ENCODE results near the gene ACTA1.
A peak's percentile ranks its signal among the peaks of the same experiment; 100 is the strongest.
"Not testable (repeated sequence)": the region's sequence is repeated elsewhere in the genome, so short reads cannot be mapped to it uniquely, and the experiment has no call there.

Gene ACTA1

GRCh38 chr1:229438021-229438420, 4.1 kb upstream of the ACTA1 start:
- no peak for DNase-seq

DNA sequence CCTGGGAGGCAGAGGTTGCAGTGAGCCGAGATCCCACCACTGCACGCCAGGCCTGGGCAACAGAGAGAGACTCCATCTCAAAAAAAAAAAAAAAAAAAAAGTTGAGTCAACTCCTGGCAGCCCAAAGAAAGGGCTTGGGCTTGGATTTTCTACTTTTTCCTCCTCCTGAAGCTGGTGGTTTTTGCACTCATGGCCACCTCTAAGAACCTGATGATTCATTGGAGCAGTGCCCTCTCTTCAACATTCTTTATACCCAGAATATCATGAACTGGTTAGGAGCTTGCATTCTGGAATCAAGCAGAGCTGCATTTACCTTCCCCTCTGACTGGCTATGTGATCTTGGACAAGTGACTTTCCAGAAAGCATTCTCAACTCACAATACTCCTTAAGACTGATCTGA, 3.5 kb upstream of the ACTA1 start:
- no peak for DNase-seq

DNA sequence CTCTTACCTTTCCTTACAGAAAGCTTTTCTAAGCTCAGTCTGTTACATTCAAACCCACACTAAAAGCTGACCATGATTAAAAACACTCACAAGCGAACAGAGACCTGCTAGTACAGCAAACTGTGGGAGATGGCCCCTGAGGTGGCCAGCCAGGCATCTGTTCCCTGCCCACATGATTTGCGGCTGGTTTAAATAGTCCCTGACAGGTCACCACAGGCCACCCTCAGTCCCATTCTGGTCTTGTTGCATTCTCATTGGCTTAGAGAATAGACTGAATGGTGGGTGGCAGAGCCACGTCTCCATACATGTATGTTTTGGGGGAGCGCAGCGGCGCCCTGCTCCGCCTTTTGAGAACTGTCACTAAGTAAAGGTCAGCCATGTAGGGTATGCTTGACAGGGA, 2.3 kb upstream of the ACTA1 start:
- no peak for DNase-seq

DNA sequence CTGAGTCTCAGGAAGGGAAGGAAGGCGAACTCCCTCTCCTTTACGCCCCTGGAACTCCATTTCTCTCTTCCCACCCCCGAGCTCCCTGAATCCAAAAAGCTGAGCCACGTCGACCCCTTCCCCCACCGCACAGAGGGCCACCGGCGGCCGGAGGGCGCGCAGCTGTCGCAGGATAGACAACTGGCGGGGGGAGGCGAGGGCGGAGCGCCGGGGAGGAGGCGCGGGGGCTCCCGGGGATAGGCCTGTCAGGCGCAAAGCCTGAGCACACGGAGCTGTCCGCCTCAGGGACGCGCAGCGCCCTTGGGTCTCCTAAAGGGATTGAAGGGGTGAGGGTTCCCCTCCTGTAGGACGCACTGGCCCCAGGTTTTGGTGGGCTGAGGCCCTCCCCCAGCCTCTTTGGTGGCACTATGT, 752 bp upstream of the ACTA1 start:
- no peak for DNase-seq

GRCh38 chr1:229433364-229434004, 410 bp downstream of the ACTA1 start:
- no peak for DNase-seq

- DNase-seq, result no peak
These were observed 989 bp downstream of the ACTA1 start for GRCh38 chr1:229432905-229433304.

- DNase-seq, result no peak
These were observed 1.8 kb downstream of the ACTA1 start for GRCh38 chr1:229432116-229432461.

GRCh38 chr1:229431284-229432115, 2.4 kb downstream of the ACTA1 start:
- no peak for DNase-seq

DNA sequence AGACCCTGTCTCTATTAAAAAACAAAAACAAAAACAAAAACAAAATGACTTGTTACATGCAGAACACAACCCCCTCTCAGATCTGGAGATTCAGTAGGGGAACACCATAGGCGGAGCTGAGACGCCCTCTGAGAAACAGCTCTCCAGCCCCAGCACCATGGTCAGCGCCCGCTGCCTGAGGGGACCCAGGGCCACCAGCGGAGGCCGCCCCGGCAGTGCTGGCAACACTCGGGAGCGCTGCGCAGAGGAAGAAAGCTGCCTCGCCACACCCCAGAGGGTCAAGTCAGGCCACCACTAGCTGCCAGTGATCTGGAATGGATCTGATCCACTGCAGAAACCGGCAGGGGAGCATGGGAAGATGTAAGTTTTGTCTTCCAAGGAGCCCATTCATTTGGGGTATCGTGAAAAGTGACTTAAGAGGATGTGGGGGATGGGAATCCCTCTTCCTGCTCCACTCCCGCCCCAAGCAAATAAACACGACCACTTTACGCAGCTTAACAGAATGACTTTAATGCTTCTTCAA, 3.1 kb downstream of the ACTA1 start:
- no peak for DNase-seq

DNA sequence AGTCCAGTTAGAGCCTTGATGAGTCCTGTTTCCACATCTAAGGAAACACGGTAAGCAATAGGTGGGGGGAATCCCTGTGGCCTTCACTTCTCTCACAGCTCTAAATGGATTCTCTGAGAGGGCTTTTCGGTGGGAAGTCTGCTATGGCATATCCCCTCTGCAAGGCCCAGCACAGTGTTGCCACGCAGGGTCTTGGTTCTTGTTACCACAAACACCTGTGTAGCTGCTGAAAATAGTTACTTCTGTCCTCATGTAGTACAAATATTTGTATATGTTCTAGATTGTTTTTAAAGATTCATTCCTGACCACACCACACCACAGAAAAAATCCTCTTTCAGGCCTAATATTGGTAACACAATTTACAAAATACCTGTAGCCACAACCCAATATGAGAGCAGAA, 5.6 kb downstream of the ACTA1 start:
- DNase-seq, result no peak

GRCh38 chr1:229427572-229427971, 6.3 kb downstream of the ACTA1 start:
- no peak for DNase-seq

GRCh38 chr1:229425564-229426159, 8.2 kb downstream of the ACTA1 start:
- no peak for DNase-seq

DNA sequence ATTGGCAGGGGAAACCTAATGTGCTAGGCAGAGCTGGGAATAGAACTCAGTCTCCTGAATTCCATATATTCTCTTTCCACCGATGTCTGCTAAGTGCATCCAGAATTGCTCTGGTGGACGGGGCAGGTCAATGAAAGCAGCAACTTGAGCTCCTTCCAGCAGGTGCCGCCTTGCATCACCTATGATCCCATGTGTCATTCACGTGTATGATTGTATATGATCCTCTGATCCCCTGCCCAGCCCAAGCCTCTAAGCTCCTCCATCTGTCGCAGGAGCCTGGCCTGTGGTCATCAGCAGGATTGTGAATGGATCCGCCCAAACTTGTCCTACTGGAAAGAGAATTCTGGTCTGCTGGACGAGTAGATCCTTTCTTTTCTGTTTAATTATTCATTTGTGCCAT, 13.1 kb downstream of the ACTA1 start:
- DNase-seq, result no peak

GRCh38 chr1:229420224-229420623, 13.7 kb downstream of the ACTA1 start:
- DNase-seq, result no peak

- not testable (repeated sequence) for DNase-seq
These were observed 15.3 kb downstream of the ACTA1 start for GRCh38 chr1:229418586-229418985.

- not testable (repeated sequence) for DNase-seq
These were observed 21.1 kb downstream of the ACTA1 start for GRCh38 chr1:229412810-229413209.

GRCh38 chr1:229412056-229412455, 21.8 kb downstream of the ACTA1 start:
- DNase-seq, result no peak

GRCh38 chr1:229411434-229412055, 22.3 kb downstream of the ACTA1 start:
- DNase-seq, result no peak

DNA sequence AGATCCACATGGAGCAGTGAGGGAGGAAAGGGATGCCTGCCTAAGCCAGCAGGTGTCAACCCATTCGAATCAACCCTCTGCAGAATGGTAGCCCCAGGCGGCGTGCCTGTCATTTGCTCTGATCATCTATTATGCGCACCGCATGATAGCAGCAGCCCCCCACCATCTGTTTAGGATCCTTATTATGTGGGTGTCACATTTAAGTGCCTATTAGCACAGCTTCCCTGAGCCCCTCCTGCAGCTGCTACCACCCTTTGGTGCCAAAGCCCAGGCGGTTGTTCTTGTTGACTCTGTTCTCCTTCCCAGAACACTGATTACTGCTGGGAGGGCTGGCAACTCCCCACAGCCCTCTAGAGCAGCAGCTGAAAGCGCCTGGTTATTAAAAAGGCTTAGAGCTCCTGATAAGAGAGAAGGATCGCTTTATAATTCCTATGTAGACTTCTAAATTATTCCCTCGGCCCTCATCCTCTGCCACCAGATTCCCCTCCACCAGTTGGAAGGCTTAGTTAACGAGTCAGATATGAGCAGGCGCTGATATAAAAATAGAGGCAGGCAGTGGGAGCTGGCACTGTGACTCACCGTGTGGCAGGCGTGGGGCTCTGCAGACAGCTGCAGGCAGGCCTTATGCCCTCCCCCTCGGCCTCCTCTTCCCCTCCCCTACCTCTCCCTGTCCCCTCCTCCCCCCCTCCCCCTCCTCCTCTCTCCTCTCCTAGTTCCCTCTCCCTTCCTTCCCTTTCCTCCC, 23.0 kb downstream of the ACTA1 start:
- peak in 1 of 2 experiments; percentile 83 for DNase-seq

DNA sequence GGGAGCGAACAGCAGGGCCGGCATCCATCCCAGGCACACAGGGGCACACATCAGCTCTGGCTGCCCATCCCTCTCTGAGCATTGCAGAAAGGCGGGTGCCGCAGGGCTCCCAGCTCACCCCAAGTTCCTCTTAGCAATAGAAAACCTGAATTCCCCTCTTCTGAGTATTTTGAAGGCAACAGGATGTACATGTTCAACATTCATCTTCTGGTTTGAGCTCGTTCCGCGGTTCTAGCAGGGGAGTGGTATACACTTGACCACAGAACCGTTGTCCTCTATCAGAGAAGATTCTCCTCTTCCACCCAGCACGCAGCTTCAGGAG, 23.6 kb downstream of the ACTA1 start:
- DNase-seq, result no peak

DNA sequence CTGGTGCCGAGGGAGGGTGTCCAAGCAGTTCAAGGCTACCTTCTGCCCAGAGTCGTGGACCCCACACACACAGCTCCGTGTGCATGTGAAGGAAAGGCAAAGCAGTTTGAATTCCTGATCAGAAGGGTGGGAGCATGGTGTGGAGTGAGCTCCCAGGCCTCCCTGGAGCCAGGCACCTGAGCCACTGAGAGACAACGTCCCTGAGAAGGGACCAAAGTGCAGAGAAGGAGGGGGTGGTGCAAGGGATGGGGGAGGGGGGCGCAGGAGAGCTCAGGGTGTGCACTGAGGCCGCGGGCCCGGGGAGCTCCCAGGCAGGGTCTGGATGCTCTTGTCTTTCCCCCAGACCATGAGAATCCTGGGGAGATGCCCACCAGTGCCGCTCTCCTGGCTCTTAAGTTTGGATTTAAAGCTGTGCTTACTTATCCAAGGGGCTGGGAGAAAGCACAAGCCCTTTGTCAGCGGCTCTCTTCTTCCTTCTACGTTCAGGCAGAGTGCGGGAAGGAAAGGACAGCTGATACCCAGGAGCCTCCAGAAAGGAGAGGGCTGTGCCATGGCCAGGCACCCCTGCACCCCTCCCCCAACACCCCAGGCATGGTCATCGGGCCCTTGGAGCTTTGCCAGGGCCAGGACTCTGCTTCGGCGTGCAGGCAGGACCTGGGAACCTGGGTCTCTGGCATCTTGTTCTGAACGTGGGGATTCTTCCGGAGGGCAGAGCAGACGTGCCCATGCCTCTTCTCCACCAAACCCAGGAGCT, 24.1 kb downstream of the ACTA1 start:
- DNase-seq, result no peak

DNA sequence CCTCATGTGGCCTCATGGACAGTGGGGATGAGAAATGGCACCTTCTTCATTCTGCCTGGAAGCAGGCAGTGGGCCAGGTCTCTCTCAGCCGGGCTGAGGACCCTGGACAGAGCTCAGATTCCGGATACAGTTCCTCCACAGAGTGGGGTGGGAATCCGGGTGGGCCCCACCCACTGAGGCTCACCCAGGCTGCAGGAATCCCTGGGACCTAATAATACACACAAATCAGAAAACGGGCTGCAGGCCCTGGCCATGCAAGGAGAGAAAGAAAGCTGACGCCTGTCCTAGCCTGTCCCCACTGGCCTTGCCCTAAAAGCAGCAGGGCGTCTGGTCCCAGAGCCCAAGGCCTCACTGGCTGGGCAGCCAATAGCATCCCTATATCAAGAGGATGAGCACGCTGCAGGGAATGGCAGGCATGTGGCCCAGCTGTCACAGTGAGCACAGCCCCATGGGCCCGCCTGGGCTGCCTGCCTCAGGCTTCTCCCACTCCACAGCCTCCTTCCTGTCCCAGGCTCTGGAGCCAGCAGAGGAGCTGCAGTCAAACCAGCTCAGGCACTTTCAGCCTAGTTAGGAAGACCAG, 25.3 kb downstream of the ACTA1 start:
- DNase-seq, result no peak
